CD14-positive monocyte (primary cell): ENCODE results near the gene CACUL1. TPM values are rescaled to one million over a fixed set of nuclear protein-coding genes. Genes with fewer than 3 reads are reported as not detected.
A peak's percentile ranks its signal among the peaks of the same experiment; 100 is the strongest.

ENCODE experiments used
- DNase-seq, 3 donors: peaks; one replicate each; pipeline ENCODE4 v3.0.0-alpha.2; 2011 to 2022
- H2AFZ ChIP-seq: 2 replicates; pipeline ENCODE4 v1.6.0; 2012; ENCODE audit warnings: mild to moderate bottlenecking, low read depth, low read length, inconsistent platforms; ENCODE audit not compliant: insufficient read depth, poor library complexity, severe bottlenecking
- H3K27ac ChIP-seq, 2 donors: 1 replicate in 1 of 2; 2 replicates in 1 of 2; pipeline ENCODE4 v1.5.1; 2012 to 2013; ENCODE audit warnings: low read length in 2 of 2, control low read depth in 1 of 2, inconsistent platforms in 1 of 2, low read depth in 1 of 2, mild to moderate bottlenecking in 1 of 2
- H3K27me3 ChIP-seq, 2 donors: one replicate each; pipeline versions ENCODE4 v1.6.0 to v1.6.1; 2011 to 2013; ENCODE audit warnings: low read length in 2 of 2; ENCODE audit not compliant: control insufficient read depth in 2 of 2, insufficient read depth in 2 of 2
- H3K36me3 ChIP-seq, 2 donors: replicated peaks in 1 of 2; 1 replicate in 1 of 2; 2 replicates in 1 of 2; pipeline versions ENCODE4 v1.5.1 to v1.6.1; 2012 to 2013; ENCODE audit warnings: low read length in 2 of 2, control low read depth in 1 of 2, inconsistent platforms in 1 of 2, mild to moderate bottlenecking in 1 of 2; ENCODE audit not compliant: insufficient read depth in 2 of 2, control insufficient read depth in 1 of 2
- H3K4me1 ChIP-seq, 2 donors: 1 replicate in 1 of 2; 2 replicates in 1 of 2; pipeline versions ENCODE4 v1.5.1 to v1.6.1; 2012 to 2013; ENCODE audit warnings: low read length in 2 of 2, control low read depth in 1 of 2, inconsistent platforms in 1 of 2, mild to moderate bottlenecking in 1 of 2, moderate library complexity in 1 of 2; ENCODE audit not compliant: insufficient read depth in 2 of 2, control insufficient read depth in 1 of 2
- H3K4me2 ChIP-seq: replicated peaks from 2 replicates; pipeline ENCODE3; 2012; ENCODE audit warnings: low read length, moderate library complexity, mild to moderate bottlenecking; ENCODE audit not compliant: poor library complexity, severe bottlenecking; ENCODE audit errors: extremely low read depth
- H3K4me3 ChIP-seq, 3 experiments: fragments of 200-600 bp in 1 of 3; sonication (generic) in 1 of 3; replicated peaks in 1 of 3; 1 replicate in 2 of 3; 2 replicates in 1 of 3; pipeline ENCODE4 v1.5.1; 2011 to 2013; ENCODE audit warnings: low read length in 3 of 3, mild to moderate bottlenecking in 3 of 3, control low read depth in 2 of 3, low read depth in 2 of 3, inconsistent platforms in 1 of 3, moderate library complexity in 1 of 3
- H3K79me2 ChIP-seq: 2 replicates; pipeline ENCODE4 v1.6.0; 2012; ENCODE audit warnings: mild to moderate bottlenecking, control low read depth, inconsistent platforms, low read length, moderate library complexity; ENCODE audit not compliant: insufficient read depth
- H3K9ac ChIP-seq: 2 replicates; pipeline ENCODE4 v1.6.0; 2017; ENCODE audit warnings: low read length, mild to moderate bottlenecking; ENCODE audit not compliant: insufficient read depth, poor library complexity, severe bottlenecking
- H3K9me3 ChIP-seq, 2 donors: replicated peaks in 1 of 2; 1 replicate in 1 of 2; 2 replicates in 1 of 2; pipeline versions ENCODE4 v1.5.1 to v1.6.1; 2012 to 2013; ENCODE audit warnings: low read length in 2 of 2, control low read depth in 1 of 2; ENCODE audit not compliant: control insufficient read depth in 1 of 2, insufficient read depth in 1 of 2
- H4K20me1 ChIP-seq: 2 replicates; pipeline ENCODE4 v1.6.0; 2012; ENCODE audit warnings: mild to moderate bottlenecking, low read length, control low read depth, moderate library complexity; ENCODE audit not compliant: insufficient read depth
- H3K27ac Mint-ChIP-seq, 7 donors: one replicate each; pipeline ENCODE4 v1.8.0; 2020; ENCODE audit warnings: mild to moderate bottlenecking in 7 of 7, mixed read lengths in 7 of 7, moderate library complexity in 6 of 7, inconsistent platforms in 2 of 7
- H3K27me3 Mint-ChIP-seq, 3 donors: one replicate each; pipeline ENCODE4 v1.8.0; 2021 to 2022; ENCODE audit warnings: low read depth in 3 of 3, mild to moderate bottlenecking in 3 of 3, mixed read lengths in 3 of 3, moderate library complexity in 3 of 3, inconsistent platforms in 1 of 3
- H3K36me3 Mint-ChIP-seq, 2 donors: one replicate each; pipeline ENCODE4 v1.8.0; 2020; ENCODE audit warnings: mixed read lengths in 2 of 2, inconsistent platforms in 1 of 2, mild to moderate bottlenecking in 1 of 2
- H3K4me1 Mint-ChIP-seq: one replicate; pipeline ENCODE4 v1.8.0; 2020; ENCODE audit warnings: mild to moderate bottlenecking, mixed read lengths
- H3K4me3 Mint-ChIP-seq, 2 donors: one replicate each; pipeline ENCODE4 v1.8.0; 2020; ENCODE audit warnings: mild to moderate bottlenecking in 2 of 2, mixed read lengths in 2 of 2, moderate library complexity in 1 of 2
- H3K9me3 Mint-ChIP-seq, 7 donors: one replicate each; pipeline ENCODE4 v1.8.0; 2020 to 2022; ENCODE audit warnings: mixed read lengths in 7 of 7, mild to moderate bottlenecking in 6 of 7, moderate library complexity in 6 of 7, inconsistent platforms in 2 of 7
- WGBS: methylation state at CpG from one replicate; pipeline ENCODE4 v1.1.5; 2013; ENCODE audit warnings: missing lambda C conversion rate; ENCODE audit not compliant: insufficient coverage; 5-methylcytosine and 5-hydroxymethylcytosine counted together
- intact Hi-C, 2 donors: fragments of 100-400 bp; cut with micrococcal nuclease; formaldehyde crosslinking; loops; one replicate each; pipeline versions ENCODE4 v1.15.0 to v1.15.1; 2023
- polyA plus RNA-seq, 3 donors: library from polyadenylated mRNA; depleted of rRNA in 1 of 3; unstranded in 2 of 3; stranded (reverse) in 1 of 3; fragments of 300-500 nt in 2 of 3; fragments of >200 nt in 1 of 3; fragmentation: Illumina TruSeq in 2 of 3; gene quantifications; 1 replicate in 2 of 3; 2 replicates in 1 of 3; pipeline ENCODE4 v1.2.3, GENCODE V29; 2012 to 2021
- TF ChIP-seq, protein P1 (sequence below): fragments of 200-600 bp; IDR thresholded peaks from one replicate; pipeline ENCODE4 v1.8.0; 2022; ENCODE audit warnings: antibody characterized with exemption, mild to moderate bottlenecking

The CACUL1 gene
- polyA plus RNA-seq, 3 donors, result 18.1 to 50.8 (median 38.8) TPM

GRCh38 chr10:118732245-118733165 lies 22.3 kb downstream of the CACUL1 start:
- Histone ChIP-seq H2AFZ (peak overlapping the region; percentile 4), H3K4me2 (peak overlapping the region; percentile 62), H4K20me1 (no peaks in the 10 kb centered on the region), H3K4me3 (peak overlapping the region in 1 of 3 experiments; percentile 55), H3K27me3 (no peaks in the 10 kb centered on the region), H3K9ac (no peak overlapping the region), H3K9me3 (no peaks in the 10 kb centered on the region), H3K36me3 (no peaks in the 10 kb centered on the region), H3K4me1 (peaks cover 57 to 78% of the 10 kb centered on the region in 2 donors), H3K79me2 (peaks cover 89% of the 10 kb centered on the region), H3K27ac (peak overlapping the region; percentile 39 to 95)
- Mint-ChIP-seq H3K4me1 (peaks cover 79% of the 10 kb centered on the region), H3K27me3 (no peaks in the 10 kb centered on the region), H3K36me3 (peaks cover 9 to 11% of the 10 kb centered on the region in 2 donors), H3K27ac (peak overlapping the region; percentile 77 to 94 (median 90)), H3K9me3 (no peaks in the 10 kb centered on the region), H3K4me3 (peak overlapping the region; percentile 60 to 85)
- intact Hi-C loops, result no loop called here
- WGBS, result 85% methylated on average over 4 of the region's 12 CpGs
- DNase-seq, result peak; percentile 44 to 64 (median 47)
- TF ChIP-seq, protein P1, sequence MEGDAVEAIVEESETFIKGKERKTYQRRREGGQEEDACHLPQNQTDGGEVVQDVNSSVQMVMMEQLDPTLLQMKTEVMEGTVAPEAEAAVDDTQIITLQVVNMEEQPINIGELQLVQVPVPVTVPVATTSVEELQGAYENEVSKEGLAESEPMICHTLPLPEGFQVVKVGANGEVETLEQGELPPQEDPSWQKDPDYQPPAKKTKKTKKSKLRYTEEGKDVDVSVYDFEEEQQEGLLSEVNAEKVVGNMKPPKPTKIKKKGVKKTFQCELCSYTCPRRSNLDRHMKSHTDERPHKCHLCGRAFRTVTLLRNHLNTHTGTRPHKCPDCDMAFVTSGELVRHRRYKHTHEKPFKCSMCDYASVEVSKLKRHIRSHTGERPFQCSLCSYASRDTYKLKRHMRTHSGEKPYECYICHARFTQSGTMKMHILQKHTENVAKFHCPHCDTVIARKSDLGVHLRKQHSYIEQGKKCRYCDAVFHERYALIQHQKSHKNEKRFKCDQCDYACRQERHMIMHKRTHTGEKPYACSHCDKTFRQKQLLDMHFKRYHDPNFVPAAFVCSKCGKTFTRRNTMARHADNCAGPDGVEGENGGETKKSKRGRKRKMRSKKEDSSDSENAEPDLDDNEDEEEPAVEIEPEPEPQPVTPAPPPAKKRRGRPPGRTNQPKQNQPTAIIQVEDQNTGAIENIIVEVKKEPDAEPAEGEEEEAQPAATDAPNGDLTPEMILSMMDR, result no peak

DNA sequence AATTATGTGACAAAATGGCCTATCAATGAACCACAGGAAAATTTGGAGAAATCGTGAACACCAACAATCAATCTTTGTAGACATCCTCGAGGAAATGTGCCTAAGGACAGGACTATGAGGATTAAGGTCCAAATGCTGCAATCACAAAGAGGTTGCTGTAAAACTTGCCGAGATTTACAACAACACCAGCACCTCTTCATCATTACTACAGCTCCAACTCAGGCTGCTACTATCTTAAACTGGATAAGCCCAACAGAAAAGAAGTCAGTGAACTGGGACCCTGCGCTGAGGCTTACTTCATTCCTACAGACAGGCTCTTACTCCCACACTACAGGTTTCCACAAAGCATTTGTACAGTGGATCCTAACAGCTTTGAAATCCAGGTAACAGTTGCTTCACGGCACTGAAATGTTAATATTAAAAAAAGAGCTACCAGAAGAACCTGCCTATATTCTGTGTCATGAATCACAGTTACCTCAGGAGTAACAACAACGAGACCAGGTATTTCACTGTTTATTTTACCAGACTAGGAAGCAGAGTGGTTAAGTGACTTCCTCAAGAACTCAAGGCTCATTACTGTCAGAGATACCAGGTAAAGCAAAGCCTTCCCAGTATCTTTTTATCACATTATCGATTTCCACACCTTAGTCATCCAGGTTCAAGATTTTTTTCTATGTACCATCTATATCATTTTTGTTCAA lies 23.9 kb downstream of the CACUL1 start:
- H4K20me1 ChIP-seq, result no peaks in the 10 kb centered on the region
- H3K79me2 ChIP-seq, result peaks cover 86% of the 10 kb centered on the region
- peaks cover 54 to 67% of the 10 kb centered on the region in 2 donors for H3K4me1 ChIP-seq
- H3K4me2 ChIP-seq, result peak overlapping the region; percentile 72
- TF ChIP-seq, protein P1, result no peak
- Mint-ChIP-seq H3K36me3 (peaks cover 20 to 21% of the 10 kb centered on the region in 2 donors), H3K4me1 (peaks cover 72% of the 10 kb centered on the region), H3K9me3 (no peaks in the 10 kb centered on the region), H3K27ac (peak overlapping the region; percentile 89 to 97 (median 94)), H3K27me3 (no peaks in the 10 kb centered on the region), H3K4me3 (peak overlapping the region in 1 of 2 donors; percentile 28)
- H3K36me3 ChIP-seq, result peaks cover 0 to 7% of the 10 kb centered on the region in 2 donors
- H3K27me3 ChIP-seq, result no peaks in the 10 kb centered on the region
- no peak overlapping the region for H2AFZ ChIP-seq
- H3K27ac ChIP-seq, result peak overlapping the region in 1 of 2 donors; percentile 95
- 61% methylated on average over 4 of the region's 7 CpGs for WGBS
- DNase-seq, result no peak
- peak overlapping the region in 1 of 3 experiments; percentile 65 for H3K4me3 ChIP-seq
- H3K9me3 ChIP-seq, result no peaks in the 10 kb centered on the region
- H3K9ac ChIP-seq, result no peak overlapping the region
- intact Hi-C loops, result no loop called here
